ENCODE results near the gene KLK10.

Gene KLK10, protein sequence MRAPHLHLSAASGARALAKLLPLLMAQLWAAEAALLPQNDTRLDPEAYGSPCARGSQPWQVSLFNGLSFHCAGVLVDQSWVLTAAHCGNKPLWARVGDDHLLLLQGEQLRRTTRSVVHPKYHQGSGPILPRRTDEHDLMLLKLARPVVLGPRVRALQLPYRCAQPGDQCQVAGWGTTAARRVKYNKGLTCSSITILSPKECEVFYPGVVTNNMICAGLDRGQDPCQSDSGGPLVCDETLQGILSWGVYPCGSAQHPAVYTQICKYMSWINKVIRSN

DNA sequence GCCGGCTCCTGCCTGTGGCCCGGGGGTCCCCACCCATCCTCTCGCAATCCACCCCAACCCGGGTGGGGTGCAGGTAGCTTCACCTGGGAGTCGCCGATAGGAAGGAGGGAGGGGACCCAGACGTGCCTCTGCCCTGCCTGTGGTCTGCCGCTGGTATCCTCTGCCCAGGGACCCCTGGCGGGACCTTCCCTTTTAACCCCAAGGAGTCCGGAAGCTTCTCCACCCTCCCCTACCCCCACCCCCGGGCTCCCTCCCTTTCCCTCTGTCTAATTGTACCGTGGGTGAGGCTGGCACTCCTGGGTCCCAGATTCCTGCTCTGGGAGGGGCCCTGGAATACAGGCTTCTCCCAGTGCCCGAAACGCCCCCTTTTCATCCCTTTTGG is at the start of gene KLK10:
Gene KLK10, minus strand, starts transcription at position 166 of the 382 bp plus-strand sequence. CDS start 579 bp downstream, outside the sequence.
- DNase-seq (ENCODE audit: extremely low read depth in 1 of 2, low read depth in 1 of 2), result no peak

DNA sequence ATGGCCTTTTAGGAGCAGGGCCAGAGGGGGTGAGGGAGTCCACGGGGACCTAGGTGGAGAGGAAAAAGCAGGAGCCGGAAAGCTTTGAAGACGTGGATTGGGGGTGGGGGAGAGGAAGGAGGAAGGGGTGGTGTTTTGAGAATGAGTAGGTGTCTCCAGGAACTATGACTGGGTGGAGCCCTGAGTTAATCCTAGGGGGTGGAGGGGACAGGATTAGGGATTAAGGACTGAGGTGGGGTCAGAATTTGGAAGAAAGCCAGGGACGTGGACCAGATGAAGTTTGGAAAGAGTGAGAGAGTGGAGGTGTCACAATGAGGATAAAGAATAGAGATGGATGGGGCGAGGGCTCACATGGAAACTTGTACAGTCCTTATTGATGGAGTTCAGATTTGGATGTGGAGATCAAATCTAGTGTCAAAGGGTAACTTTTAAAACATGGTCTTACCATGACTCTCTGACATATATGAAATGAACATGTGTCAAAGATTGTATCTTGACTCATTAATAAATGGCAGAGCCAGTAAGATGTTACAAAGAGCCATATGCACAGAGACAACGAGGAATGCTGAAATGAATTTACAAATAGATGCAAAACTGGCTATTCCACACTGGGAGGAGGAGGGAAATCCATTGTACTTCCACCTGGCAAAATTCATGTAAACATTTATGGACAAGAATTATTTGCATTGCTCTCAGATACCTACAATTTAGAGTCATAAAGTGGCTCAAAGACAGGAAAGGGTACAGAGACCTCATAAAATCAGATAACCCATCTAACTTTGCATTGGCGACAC is 47.1 kb upstream of the KLK10 start:
- DNase-seq (ENCODE audit: extremely low read depth in 1 of 2, low read depth in 1 of 2), result no peak

DNA sequence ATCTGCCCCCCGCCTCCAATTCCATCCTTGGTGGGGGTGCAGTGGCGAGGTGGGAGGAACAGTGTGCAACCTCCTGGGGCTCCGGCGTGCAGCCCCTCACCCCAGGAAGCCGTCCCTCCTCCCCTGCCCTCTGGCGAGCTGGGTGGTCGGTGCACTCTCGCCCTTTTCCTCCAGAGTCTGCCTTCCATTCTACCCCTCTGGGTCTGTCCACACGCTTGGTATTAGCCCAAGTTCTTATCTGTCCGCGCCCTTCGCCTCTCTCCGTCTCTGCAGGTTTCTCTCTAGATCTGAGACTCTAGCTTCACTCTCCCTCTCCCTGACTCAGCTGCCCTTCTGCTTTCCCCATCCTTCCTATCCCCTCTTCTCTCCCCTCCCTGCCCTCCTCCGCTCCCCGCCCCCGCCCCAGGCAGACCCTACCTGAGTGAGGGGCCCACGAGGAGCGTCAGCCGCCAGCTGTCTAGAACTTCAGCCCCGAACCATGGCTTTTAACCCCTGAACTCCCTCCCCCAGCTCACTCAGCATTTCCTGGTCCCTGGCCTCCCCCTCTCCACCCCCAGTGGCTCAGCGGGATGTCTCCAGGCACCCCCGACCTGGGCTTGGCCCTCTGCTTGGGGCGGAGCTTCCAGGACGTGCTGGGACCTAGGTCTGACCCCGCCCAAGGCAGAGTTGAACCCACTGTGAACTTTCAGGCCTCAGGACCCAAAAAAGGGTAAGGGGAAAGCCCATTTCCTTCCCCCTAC is 45.9 kb upstream of the KLK10 start:
- no peak for DNase-seq (ENCODE audit: extremely low read depth in 1 of 2, low read depth in 1 of 2)

DNA sequence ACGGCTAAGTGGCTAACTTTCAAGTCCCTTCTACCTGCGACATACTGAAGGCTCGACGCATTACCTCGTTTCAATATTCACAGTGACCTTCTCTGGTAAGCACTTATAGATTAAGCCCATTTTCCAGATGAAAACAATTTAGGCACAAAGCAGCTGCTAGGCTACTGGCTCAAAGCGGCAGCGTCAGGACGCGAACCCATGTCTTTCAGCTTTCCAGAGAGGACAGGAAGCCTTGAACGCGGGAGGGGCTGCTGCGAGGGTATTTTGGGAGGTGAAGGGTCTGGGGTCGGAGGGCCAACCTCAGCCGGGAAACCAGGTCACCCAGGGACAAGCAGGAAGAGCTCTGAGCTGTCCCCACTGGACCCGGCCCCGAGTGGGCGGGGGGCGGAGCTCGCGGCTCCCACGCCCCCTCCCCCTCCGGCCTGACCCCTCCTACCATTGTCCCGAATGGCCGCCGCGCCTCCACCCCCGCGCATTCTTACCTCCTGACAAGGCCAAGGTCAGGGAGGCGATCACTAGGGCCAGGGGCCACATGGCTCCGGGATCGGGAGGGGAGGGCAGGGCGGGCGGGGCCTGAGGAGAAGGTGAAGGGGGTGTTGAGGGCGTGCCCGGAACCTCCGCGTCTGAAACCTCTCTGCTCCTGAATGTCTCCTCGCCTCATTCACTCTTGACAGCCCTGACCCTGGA is 45.2 kb upstream of the KLK10 start, which contains the start of gene KLK13:
Gene KLK13, minus strand, starts transcription at position 559 of the 687 bp plus-strand sequence. Its CDS starts 25 bp downstream, at position 534.
- DNase-seq (ENCODE audit: extremely low read depth in 1 of 2, low read depth in 1 of 2), result no peak

DNA sequence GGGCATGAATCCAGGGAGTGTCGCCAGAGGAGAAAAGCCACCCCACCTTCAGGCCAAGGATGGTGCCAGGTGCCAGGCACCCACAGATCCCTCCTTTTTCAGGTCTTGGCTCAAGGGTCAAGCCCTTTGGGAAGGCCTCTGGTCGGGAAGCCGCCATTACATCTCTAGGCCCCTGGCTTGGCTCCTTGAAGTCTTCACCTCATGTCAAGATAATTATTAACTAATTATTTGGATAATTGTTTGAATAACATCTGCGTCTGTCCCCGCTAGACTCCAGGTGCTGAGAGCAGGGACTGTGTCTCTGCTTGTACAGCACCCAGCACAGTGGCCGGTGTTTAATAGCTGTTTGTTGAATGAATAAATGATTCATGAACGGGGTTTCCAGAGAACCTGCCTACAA is 44.2 kb upstream of the KLK10 start:
- DNase-seq (ENCODE audit: extremely low read depth in 1 of 2, low read depth in 1 of 2), result no peak

DNA sequence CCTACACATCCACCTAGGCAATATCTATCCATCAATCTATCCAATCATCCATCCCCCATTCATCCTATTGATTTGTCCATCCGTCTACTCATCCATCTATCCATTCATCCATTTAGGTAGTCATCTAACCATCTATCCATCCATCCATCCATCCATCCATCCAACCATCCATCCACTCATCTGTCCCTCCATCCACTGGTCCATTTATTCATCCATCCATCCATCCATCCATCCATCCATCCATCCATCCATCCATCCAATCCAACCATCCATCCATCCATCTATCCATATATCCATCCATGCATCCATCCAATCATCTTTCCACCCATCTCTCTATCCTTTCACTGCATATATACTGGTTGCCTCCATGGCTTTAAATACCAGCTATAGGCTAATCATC is 41.5 kb upstream of the KLK10 start:
- DNase-seq (ENCODE audit: extremely low read depth in 1 of 2, low read depth in 1 of 2), result no peak

DNA sequence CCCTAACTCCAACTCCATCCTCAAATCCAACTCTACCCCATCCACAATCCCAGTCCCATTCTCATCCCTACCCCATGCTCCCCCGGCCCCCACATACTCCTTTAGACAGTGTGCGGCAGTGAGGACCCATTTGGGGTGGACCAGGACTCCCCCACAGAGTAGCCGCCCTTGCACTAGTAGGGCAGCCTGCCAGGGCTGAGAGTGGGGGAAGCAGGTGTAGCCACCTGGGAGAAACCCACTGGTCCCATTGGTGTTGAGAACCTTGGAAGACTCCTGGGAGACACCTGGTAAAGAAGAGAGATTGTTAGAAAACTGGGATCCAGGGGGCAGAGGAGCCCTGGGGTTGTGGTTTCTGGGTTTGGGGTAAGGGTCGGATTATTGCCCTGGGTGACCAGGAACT is 40.8 kb upstream of the KLK10 start:
- no peak for DNase-seq (ENCODE audit: extremely low read depth in 1 of 2, low read depth in 1 of 2)

DNA sequence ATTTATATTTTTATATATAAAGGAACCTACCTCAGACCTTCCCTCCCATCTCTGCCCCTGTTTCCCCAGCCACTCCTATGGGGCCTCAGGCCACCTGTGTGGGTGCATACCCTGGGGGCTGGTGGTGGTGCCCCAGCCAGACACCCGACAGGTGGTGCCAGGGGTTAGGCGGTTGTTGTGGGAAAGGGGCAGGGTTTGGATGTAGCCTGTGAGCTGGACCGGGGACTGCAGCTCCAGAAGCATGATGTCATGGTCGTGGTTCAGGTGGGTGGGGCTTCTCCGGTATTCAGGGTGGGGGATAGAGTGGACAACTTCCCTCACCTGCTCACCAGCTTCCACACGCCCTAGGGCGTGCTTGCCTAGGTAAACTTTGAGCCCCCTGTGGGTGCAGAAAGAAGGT is 40.2 kb upstream of the KLK10 start:
- DNase-seq (ENCODE audit: extremely low read depth in 1 of 2, low read depth in 1 of 2), result no peak

DNA sequence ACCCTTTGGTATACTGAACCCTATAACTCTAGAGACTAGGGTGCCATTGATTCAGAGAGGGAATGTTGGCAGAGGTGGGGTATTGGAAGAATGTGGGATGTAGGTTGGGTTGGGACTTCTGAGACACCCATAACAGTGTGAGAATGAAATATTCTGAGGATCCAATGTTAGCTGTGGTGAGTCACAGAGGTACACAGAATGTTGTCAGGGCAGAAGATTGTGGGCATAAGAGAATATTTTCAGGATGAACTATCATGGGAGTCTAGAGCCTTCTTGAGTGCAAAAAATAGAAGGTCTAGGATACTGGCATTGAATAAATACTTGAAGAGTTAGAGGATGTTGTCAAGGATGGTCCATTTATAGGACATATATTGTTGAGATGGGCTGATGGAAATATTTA is 36.4 kb upstream of the KLK10 start:
- DNase-seq (ENCODE audit: extremely low read depth in 1 of 2, low read depth in 1 of 2), result no peak

DNA sequence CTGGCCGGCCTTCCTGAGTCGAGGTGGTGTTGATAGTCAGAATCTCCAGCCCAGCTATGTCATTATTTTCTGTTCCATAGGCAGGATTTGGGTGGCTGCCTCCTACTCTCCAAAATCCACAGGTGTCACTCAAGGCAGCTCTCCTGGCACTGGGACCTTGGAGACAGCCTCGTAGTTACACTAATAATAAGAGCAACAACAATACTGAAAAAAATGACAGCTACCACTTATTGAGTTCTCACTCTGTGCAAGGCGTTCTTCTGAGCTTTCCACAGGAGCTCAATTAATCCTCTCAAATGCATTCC is 27.5 kb upstream of the KLK10 start:
- no peak for DNase-seq (ENCODE audit: extremely low read depth in 1 of 2, low read depth in 1 of 2)

DNA sequence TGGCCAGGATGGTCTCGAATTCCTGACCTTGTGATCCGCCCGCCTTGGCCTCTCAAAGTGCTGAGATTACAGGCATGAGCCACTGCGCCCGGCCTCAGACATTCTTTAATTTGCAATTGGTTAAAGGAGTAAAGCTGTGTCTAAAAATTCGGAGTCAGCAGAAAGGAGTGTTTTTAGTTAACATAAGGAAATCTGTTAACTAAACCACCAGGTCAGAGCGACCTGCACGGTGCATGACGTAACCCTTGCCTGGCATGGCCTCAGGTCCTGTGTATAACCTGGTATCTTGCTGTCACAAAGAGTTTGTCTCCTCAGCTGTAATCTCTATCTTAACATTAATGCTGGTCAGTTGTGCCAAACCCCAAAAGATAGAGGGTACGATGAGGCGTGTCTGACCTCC is 24.8 kb upstream of the KLK10 start:
- no peak for DNase-seq (ENCODE audit: extremely low read depth in 1 of 2, low read depth in 1 of 2)

DNA sequence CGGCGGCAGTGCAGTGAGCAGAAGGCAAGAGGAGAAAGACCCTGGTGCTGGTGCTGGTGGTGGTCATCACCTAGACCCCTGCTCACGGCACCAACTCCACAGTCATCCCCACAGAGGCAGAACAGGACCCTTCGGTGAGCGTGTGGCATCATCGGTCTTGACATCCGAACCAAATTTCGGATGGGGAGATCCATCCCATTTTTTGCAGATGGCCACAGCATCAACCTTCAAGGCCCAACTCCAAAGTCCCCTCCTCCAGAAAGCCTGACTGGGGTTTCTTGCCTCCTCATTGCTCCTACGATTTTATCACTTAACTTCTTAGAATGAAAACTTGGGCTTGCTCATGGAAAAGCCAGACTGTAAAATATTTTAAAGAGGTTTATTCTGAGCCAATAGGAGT is 24.0 kb upstream of the KLK10 start:
- no peak for DNase-seq (ENCODE audit: extremely low read depth in 1 of 2, low read depth in 1 of 2)

DNA sequence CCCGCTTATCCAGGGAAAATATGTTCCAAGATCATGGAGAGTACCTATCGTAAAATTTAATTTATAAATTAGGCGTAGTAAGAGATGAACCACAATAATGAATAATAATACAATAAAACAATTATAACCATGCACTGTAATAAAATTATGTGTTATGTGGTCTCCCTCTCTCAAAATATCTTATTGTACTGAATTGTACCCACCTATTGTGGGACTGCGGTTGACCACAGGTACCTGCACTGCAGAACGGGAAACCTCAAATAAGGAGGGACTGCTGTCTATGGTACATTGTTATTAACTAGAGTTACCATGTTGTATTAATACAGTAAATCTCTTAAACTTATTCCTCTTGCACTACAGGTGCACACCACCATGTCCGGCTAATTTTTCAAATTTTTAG is 20.6 kb upstream of the KLK10 start:
- DNase-seq (ENCODE audit: extremely low read depth in 1 of 2, low read depth in 1 of 2), result no peak

DNA sequence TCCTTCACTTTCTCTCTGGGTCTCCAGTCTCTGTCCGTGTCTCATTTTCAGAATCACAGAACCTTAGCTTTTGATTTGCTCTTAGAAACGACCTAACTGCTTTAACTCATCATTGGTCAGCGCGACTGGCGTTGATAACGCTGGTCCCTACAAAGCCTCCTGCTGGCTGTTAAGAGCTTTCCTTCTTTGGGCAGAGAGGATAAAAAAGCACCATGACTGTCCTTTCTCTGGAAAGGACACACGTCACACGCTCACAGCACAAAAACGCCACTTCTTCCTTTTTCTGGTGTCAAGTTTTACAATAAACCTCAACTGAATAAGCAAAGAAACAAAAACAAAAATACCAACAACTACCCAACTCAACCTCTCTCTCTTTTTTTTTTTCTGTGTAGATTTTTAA is 17.0 kb upstream of the KLK10 start:
- no peak for DNase-seq (ENCODE audit: extremely low read depth in 1 of 2, low read depth in 1 of 2)

DNA sequence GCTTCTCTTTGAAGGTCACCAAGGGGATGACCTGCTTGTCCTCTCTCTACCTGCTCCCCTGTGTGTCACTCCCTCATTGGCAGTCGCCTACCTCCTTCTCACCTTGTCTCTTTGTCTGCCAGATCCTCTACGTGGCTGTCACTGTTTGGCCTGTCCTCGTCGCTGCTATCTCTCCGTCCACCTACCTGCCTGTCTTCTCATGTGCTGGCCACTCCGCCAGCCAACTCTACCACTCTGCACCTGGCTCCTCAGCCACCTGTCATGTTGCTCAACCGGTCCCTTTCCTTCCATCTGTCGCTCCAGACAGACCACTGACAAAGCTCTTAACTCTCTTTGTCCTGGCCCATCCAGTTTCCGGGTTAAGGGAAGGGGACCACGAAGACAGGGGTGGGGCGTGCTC is 15.2 kb upstream of the KLK10 start, which contains the start of gene KLK12:
Gene KLK12, minus strand, starts transcription at position 299 of the 400 bp plus-strand sequence. CDS start 381 bp downstream, outside the sequence.
- no peak for DNase-seq (ENCODE audit: extremely low read depth in 1 of 2, low read depth in 1 of 2)

DNA sequence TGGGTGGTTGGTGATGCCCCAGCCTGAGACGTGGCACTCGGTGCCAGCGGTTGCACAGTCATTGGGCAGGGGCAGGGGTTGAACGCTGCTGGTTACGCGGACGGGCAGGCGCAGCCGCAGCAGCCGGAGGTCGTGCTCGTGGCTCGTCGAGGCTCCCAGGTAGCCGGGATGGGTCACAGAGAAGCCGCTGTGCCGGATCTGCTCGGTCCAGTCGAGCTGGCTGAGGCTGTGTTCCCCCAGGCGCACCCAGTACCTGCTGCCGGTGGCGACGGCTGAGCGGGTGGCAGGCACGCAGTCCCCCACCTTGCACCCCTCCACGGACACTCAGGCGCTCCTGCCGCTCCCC is 12.3 kb upstream of the KLK10 start:
- DNase-seq (ENCODE audit: extremely low read depth in 1 of 2, low read depth in 1 of 2), result no peak

DNA sequence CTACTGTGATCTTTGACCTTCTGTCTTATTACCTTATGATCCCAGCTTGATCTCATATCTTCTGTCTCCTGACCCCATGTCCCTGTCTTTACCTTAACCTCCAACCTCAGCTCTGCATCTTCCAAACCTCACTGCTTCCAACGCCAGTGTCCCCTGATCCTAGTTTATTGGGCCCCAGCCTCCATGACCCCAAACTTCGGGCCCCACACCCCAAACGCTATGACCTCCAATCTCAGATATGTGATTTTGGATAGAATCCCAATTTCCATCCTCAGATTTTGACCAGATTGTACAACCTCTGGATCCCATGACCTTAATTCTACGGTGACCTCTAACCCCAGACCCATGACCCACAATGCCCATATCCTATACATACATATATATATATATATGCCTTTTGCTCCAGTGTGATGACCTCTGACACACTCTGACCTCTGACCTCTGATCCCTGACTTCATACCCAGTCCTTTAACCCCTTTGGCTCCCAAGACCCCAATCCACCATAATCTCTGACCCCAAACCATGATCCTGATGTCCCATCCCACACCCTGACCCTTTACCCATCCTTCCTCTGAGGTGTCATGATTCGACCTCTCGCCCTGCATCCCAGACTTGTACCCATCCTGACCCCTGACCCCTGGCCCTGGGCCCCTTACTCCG is 11.8 kb upstream of the KLK10 start:
- no peak for DNase-seq (ENCODE audit: extremely low read depth in 1 of 2, low read depth in 1 of 2)

DNA sequence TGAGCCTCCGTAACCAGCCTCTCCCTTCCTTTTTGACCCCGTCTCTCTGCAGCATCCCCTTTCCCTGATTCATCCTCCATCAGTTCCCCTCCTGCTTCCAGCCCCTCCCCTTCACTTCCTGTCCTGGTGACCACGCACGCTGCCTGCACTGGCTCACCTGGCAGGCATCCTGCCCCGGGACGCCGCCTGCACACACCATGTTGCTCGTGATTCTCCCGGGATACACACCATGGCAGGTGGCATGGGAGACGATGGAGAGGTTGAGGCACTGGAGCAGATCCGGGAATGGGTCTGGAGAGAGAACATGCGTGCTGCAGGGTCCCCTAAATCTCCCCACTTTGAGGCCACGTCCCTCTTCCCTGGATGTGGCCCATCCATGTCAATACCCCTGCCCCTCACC is 11.1 kb upstream of the KLK10 start:
- DNase-seq (ENCODE audit: extremely low read depth in 1 of 2, low read depth in 1 of 2), result no peak

DNA sequence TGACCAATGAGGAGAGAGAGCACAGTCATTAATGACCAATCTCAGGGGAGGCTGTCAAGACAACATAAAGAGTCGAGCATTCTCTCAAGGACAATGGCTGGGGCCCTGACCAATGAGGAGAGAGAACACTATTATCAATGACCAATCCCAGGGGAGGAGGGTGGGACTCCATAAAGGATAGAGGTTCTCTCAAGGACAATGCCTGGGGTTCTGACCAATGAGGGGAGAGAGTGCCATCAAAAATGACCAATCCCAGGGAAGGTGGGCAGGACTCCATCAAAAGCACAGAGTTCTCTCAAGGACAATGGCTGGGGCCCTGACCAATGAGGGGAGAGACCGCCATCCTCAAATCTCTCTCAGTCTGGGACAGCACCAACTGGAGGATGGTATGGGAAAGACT is 10.2 kb upstream of the KLK10 start:
- no peak for DNase-seq (ENCODE audit: extremely low read depth in 1 of 2, low read depth in 1 of 2)

DNA sequence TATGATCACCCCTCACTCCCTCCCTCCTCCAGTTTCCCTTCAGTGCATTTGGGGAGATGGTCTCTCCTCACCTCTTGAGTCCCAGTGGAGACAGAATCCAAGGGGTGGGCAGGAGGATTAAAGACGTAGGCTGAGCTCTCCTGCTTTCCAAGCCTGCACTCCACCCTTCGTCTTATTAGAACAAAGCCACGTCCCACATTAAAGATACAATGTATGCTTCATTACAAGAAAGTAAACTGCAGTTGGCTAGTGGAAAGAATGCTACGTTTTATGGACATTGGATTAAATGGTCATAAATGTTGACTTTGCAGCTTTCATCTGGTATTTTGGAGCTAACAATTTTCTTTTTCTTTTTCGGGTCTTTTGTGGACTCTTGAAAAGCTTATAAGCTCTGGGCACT is 8.4 kb upstream of the KLK10 start:
- DNase-seq (ENCODE audit: extremely low read depth in 1 of 2, low read depth in 1 of 2), result no peak
